Esophagus squamous epithelium (tissue), 5 donors: ENCODE measurements around the gene ZDHHC3. TPM values are rescaled to one million over a fixed set of nuclear protein-coding genes. Genes with fewer than 3 reads are reported as not detected.

Experiments
- DNase-seq: peaks from one replicate; lab custom pipeline; 2025; lab: John Stamatoyannopoulos, UW
- H3K27ac ChIP-seq, 4 donors: fragments of 200-600 bp; sonication (generic); one replicate each; pipeline ENCODE4 v1.5.1; 2016 to 2019; ENCODE audit warnings: mild to moderate bottlenecking in 1 of 4
- H3K27me3 ChIP-seq, 4 donors: fragments of 200-600 bp; sonication (generic); 1 replicate in 3 of 4; 2 replicates in 1 of 4; pipeline versions ENCODE4 v1.5.1 to v1.6.0; 2017 to 2021; ENCODE audit warnings: antibody characterized with exemption in 1 of 4
- H3K36me3 ChIP-seq, 3 donors: fragments of 200-600 bp; sonication (generic); one replicate each; pipeline ENCODE4 v1.5.1; 2016 to 2019
- H3K4me1 ChIP-seq, 3 donors: fragments of 200-600 bp; sonication (generic); one replicate each; pipeline ENCODE4 v1.5.1; 2017 to 2019
- H3K4me3 ChIP-seq, 4 donors: fragments of 200-600 bp; sonication (generic); 1 replicate in 3 of 4; 2 replicates in 1 of 4; pipeline ENCODE4 v1.5.1; 2016 to 2019; ENCODE audit warnings: mild to moderate bottlenecking in 2 of 4, moderate library complexity in 1 of 4
- H3K9me3 ChIP-seq, 3 donors: fragments of 200-600 bp; sonication (generic); one replicate each; pipeline ENCODE4 v1.5.1; 2016 to 2019
- POLR2A ChIP-seq, 4 donors: fragments of 450-650 bp; IDR thresholded peaks; one replicate each; pipeline ENCODE4 v1.6.1; 2017; ENCODE audit warnings: antibody characterized with exemption in 4 of 4, mild to moderate bottlenecking in 4 of 4, moderate library complexity in 3 of 4
- WGBS, 2 donors: methylation state at CpG; one replicate each; pipeline ENCODE4 v1.1.5; 2018; 5-methylcytosine and 5-hydroxymethylcytosine counted together
- intact Hi-C: fragments of 100-400 bp; cut with DNase I; formaldehyde crosslinking; loops from one replicate; pipeline ENCODE4 v1.15.0; 2022
- total RNA-seq, 4 donors: library from RNA; depleted of rRNA; stranded (reverse); fragments of >200 nt; gene quantifications; one replicate each; pipeline ENCODE4 v1.1.0, GENCODE V29; 2016
- TF ChIP-seq, protein P1 (sequence below), 6 experiments: fragments of 450-650 bp in 4 of 6; fragments of 200-600 bp in 2 of 6; sonication (generic) in 2 of 6; IDR thresholded peaks; one replicate each; pipeline ENCODE4 v1.5.1; 2016 to 2019; ENCODE audit warnings: antibody characterized with exemption in 6 of 6, mild to moderate bottlenecking in 4 of 6, moderate library complexity in 4 of 6
- donor health status: DM: yes; HTN: yes; CAD: no.

Gene ZDHHC3
- total RNA-seq, 4 donors from 2014 or later: 64.6 to 93.8 (median 73.0) TPM

DNA sequence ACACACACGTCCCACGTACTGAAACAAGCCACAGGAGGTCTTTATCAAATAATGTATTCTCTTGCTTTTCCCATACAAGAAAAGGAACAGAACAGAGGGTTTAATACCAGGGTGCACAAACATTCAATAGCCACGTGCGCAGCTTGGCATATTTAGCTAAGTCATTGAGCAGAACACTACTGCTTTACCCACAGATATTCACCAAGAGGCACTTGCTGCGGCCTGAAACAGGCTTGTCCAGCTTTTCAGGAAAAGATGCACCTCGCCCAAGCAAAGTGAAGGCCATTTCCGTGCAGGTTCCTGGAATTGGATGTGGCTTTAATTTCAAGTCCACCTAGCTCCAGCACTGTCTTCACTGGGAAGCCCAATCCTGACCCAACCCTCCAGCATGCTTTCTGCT lies 17.6 kb downstream of the ZDHHC3 start:
- Histone ChIP-seq H3K4me1 (peaks cover 5 to 85% (median 14%) of the 10 kb centered on the region in 3 donors), H3K36me3 (peaks cover 4 to 58% (median 4%) of the 10 kb centered on the region in 3 donors), H3K27me3 (no peaks in the 10 kb centered on the region), H3K27ac (peak overlapping the region in 3 of 4 donors; percentile 47 to 68 (median 56)), H3K9me3 (no peaks in the 10 kb centered on the region), H3K4me3 (no peak overlapping the region)
- TF ChIP-seq POLR2A (IDR thresholded peaks at IDR 0.05): no peak
- TF ChIP-seq, protein P1, sequence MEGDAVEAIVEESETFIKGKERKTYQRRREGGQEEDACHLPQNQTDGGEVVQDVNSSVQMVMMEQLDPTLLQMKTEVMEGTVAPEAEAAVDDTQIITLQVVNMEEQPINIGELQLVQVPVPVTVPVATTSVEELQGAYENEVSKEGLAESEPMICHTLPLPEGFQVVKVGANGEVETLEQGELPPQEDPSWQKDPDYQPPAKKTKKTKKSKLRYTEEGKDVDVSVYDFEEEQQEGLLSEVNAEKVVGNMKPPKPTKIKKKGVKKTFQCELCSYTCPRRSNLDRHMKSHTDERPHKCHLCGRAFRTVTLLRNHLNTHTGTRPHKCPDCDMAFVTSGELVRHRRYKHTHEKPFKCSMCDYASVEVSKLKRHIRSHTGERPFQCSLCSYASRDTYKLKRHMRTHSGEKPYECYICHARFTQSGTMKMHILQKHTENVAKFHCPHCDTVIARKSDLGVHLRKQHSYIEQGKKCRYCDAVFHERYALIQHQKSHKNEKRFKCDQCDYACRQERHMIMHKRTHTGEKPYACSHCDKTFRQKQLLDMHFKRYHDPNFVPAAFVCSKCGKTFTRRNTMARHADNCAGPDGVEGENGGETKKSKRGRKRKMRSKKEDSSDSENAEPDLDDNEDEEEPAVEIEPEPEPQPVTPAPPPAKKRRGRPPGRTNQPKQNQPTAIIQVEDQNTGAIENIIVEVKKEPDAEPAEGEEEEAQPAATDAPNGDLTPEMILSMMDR (IDR thresholded peaks at IDR 0.05): no peak
- intact Hi-C loops: no loop called here
- WGBS, 2 donors: 67 to 68% methylated on average over 7 of the region's 7 CpGs
- no peak for DNase-seq

DNA sequence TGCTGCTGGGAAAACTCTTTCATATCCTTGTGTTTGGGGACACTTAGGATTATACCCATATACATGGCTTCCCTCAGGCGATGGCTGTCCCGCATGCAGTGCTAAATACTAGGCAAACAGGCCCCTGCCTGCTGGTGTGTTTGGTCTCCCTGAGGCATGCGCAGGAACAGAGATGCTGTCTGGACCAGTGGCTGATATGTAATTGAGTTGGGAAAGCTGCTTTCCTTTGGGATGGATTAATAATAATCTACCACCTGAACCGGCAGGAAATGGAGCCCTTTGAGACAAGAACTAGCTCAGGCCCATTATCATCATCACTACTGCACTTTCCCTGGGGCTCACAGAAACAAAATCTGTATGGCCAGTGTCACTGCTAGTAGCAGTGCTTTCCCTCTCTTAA lies 18.0 kb downstream of the ZDHHC3 start:
- intact Hi-C loops: no loop called here
- peak overlapping the region in 3 of 4 donors; percentile 45 to 56 (median 47) for H3K27ac ChIP-seq
- WGBS, 2 donors: 71 to 95% methylated on average over 3 of the region's 4 CpGs

DNA sequence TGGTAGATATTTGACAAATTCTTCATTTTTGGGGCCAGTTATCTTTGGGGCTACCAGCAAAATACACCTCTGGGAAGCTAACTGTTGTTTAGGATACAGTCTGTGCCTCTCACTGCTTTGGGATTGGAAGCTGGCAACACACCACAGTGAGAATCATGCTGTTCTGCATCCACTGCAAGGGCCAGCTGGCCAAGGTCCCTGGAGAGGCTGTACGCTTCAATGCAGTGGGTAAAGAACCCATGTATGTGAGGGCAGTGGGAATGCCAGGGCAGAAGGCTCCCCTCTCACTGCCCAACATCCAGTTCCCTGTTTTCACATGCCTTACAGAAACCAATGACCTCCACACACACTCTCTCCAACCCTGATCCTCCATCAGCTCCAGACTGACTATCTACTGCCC lies 20.1 kb downstream of the ZDHHC3 start:
- intact Hi-C loops: no loop called here
- TF ChIP-seq, protein P1 (IDR thresholded peaks at IDR 0.05): no peak
- TF ChIP-seq POLR2A (IDR thresholded peaks at IDR 0.05): no peak
- no peak for DNase-seq
- Histone ChIP-seq H3K4me3 (no peak overlapping the region), H3K36me3 (peaks cover 4 to 59% (median 4%) of the 10 kb centered on the region in 3 donors), H3K27me3 (no peaks in the 10 kb centered on the region), H3K27ac (no peak overlapping the region), H3K4me1 (peaks cover 5 to 74% (median 5%) of the 10 kb centered on the region in 3 donors), H3K9me3 (no peaks in the 10 kb centered on the region)
- 86 to 100% methylated on average over 1 of the region's 1 CpG for WGBS, 2 donors

More for the DNA sequence above, 18.0 kb downstream of the ZDHHC3 start:
- Histone ChIP-seq H3K27me3 (no peaks in the 10 kb centered on the region), H3K4me3 (no peak overlapping the region), H3K36me3 (peaks cover 4 to 59% (median 4%) of the 10 kb centered on the region in 3 donors), H3K9me3 (no peaks in the 10 kb centered on the region), H3K4me1 (peaks cover 5 to 82% (median 10%) of the 10 kb centered on the region in 3 donors)
- DNase-seq: no peak
- no peak for TF ChIP-seq POLR2A (IDR thresholded peaks at IDR 0.05)
- TF ChIP-seq, protein P1 (IDR thresholded peaks at IDR 0.05): no peak

DNA sequence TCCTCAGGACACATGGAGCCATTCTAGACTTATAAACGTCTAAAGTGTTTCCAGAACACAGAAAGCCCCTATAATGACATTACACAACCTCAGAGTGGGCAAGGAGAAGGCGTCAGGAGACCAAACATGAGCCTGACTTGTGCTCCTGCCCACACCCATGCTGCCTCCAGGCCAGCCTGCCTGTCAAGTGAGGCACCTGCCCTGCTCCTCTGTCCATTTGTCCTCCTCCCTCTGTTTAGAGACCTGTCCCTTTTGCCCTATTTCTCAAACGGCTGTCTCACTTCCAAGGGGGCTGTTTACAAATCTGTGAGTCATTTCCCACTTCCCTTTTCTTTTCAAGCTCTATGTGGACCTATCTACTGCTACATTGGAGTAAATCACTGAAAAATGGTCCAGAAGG lies 21.0 kb downstream of the ZDHHC3 start:
- DNase-seq: no peak
- Histone ChIP-seq H3K4me3 (no peak overlapping the region), H3K9me3 (no peaks in the 10 kb centered on the region), H3K36me3 (peaks cover 4 to 59% (median 4%) of the 10 kb centered on the region in 3 donors), H3K27ac (no peak overlapping the region), H3K27me3 (no peaks in the 10 kb centered on the region), H3K4me1 (peaks cover 3 to 64% (median 5%) of the 10 kb centered on the region in 3 donors)
- 33 to 35% methylated on average over 3 of the region's 3 CpGs for whole genome bisulfite sequencing, 2 donors
- no peak for TF ChIP-seq POLR2A (IDR thresholded peaks at IDR 0.05)
- TF ChIP-seq, protein P1 (IDR thresholded peaks at IDR 0.05): no peak
- intact Hi-C loops: no loop called here

DNA sequence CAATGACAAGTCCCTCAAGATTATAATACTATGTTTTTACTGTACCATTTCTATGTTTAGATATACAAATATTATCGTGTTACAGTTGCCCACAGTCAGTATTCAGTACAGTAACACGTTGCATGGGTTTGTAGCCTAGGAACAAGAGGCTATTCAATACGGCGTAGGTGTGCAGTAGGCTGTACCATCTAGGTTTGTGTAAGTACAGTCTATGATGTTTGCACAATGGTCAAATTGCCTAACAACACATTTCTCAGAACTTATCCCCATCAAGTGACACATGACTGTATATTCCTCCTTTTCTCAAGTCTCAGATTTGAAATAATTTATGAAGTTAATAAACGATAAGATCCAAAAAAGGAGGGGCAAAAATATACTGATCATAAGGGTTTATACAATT lies 21.7 kb downstream of the ZDHHC3 start:
- Histone ChIP-seq H3K36me3 (peaks cover 4 to 59% (median 4%) of the 10 kb centered on the region in 3 donors), H3K4me1 (peaks cover 3 to 58% (median 5%) of the 10 kb centered on the region in 3 donors), H3K27me3 (no peaks in the 10 kb centered on the region), H3K27ac (no peak overlapping the region), H3K9me3 (no peaks in the 10 kb centered on the region), H3K4me3 (no peak overlapping the region)
- no peak for DNase-seq
- TF ChIP-seq, protein P1 (IDR thresholded peaks at IDR 0.05): no peak
- no peak for TF ChIP-seq POLR2A (IDR thresholded peaks at IDR 0.05)
- 85% methylated on average over 5 of the region's 5 CpGs for WGBS, 2 donors
- intact Hi-C loops: no loop called here
